Eye (tissue), 1 donor: Measurements from ENCODE around the gene DOCK9.
A peak's percentile ranks its signal among the peaks of the same experiment; 100 is the strongest.
"Not testable (repeated sequence)": the region's sequence is repeated elsewhere in the genome, so short reads cannot be mapped to it uniquely, and the experiment has no call there.

ENCODE experiments used
- DNase-seq: peaks from one replicate; pipeline ENCODE4 v3.0.0-alpha.2; 2015

Gene DOCK9

DNA sequence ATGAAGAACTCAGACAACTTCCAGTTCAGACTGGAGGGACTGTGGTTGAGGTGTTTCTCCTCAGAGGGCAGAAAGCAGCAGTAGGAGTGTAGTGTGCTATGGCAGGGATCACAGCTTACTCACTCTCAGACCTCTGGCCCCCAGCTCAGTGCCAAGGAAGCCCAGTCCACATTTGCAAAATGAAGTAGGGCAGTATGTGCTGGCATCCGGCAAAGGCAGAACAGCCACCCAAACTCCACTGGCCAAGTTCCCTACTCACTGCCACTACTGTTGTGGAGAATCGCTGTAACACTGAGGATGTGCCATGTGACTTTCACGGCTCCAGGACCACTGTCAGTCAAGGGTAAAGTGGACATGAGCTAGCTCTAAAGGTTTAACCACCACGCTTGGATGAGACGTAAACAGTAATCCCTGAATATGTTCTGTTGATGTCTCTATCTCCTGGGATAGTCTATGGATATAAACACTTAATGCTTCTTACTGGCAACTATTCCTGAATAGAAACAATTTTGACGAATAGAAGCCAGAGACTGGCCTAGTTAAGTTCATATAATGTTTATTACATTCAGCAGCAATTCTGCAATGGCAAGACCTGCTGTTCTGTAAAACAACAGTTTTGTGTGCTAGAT, 158.4 kb downstream of the DOCK9 start:
- DNase-seq, result no peak

DNA sequence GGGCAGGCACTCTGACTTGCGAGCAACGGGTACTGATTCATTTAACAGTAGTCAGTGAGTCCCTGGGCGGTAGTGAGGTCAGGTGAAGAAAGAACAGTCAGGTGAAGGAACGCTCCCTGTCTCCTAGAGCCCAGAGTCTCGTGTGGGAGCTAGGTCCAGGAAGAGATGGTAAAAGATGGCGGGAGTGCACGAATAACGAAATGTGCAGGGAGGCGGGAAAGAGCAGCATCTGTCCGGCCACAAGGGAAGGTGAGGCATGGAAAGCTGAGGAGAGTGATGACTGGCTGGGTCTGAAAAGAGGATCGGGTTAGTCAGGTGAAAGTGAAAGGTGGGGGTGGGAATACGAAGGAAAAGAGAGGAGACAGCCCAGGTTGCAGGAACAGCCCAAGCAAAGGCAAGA, 161.5 kb downstream of the DOCK9 start:
- DNase-seq, result no peak

DNA sequence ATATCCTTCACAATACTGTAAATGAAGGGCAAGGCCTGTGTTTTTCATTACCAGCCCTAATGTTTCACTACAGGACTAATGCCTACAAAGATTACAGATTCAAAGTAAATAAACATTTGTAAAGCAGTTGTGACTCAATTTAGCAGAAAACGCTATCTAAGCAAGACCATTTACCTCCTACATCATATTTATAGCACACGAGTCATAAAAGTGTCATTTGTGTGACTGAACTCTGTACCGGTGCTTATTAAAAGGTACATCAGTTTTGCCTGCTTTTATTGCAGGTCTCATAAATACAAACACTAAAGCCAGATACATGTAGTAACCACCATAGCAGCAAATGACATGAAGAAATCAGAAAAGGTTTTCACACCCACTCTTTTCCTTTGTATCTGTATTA, 163.9 kb downstream of the DOCK9 start:
- no peak for DNase-seq

DNA sequence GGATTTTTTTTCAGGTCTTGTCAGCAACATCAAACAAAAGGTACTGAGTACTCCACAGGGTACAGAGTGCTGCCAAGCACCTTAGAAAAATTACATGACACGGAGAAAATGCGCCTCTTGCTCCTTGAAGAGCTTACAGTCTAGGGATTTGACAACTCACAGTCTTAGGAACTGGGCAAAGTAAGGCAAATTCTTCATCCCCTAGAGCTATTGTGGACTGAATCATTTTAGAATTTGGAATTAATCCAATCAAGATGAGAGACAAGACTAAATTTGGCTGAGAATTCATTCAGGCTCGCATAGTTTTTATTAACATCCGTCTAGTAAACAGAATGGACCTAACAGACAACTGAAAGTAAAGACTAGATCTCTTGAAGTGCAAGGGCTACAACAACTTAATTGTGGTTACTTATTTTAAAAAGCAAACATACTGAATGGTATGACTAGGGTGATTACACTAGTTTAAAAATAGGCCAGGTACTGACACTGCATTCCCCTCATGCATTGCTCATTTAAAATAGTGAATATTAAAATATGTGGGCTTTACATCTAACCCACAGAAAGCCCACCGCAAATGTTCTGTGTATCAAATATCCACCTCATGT, 165.6 kb downstream of the DOCK9 start:
- DNase-seq, result not testable (repeated sequence)

DNA sequence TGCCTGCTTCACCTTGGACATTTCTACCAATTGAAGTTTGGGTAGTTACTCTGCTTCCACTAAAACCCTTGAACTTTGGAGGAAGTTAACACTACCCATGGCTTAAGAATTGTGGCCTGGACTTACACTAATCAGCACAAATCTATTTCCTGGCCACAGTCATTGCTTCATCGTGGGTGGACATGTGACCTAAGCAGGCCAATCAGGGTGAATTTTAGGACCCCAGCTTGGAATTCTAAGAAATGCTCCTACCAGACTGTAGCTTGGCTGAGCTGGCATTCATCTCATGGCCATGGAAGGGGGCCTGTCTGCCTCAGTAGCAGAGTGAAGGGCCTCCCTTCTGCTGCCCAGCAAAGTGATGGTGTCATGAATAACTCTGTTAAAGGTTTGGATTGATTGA, 167.1 kb downstream of the DOCK9 start:
- no peak for DNase-seq

DNA sequence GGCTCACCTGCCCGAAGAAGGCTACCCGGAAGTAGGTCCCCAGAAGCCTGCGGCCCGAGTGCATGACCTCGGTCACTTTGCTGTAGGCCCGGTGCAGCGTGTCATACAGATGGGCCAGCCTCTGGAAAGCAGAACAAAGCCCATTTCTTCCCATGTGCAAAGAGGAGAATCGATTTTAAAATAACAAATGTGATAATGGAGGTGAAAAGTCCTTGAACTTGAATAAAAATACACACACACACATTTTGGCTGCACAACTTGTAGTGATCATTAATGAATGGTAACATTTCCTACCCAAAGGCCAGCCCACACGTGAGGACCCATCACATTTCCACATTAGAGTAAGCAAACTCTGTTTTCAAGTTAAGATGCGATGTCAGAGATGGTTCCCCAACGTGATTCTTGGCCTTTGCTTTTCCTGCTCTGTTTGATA, 168.5 kb downstream of the DOCK9 start:
- no peak for DNase-seq

DNA sequence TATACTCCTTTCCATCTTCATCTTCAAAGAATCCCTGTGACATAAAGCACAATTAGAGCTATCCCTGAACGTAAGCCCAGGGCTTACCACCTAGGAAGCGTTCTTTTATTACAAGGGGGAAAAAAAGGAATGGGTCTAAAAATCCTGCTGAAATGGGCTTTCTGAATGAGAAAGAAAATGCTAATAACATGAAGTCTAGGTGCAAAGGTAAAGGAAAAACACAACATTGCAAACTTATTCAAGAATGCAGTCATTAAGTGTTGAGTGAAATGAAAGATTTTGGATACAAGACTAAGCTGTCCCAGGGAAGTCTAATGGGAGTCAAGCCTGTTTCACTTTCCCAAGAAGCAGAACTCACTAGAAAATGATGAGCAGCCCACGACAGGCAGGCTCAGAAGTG, 170.1 kb downstream of the DOCK9 start:
- DNase-seq, result no peak

DNA sequence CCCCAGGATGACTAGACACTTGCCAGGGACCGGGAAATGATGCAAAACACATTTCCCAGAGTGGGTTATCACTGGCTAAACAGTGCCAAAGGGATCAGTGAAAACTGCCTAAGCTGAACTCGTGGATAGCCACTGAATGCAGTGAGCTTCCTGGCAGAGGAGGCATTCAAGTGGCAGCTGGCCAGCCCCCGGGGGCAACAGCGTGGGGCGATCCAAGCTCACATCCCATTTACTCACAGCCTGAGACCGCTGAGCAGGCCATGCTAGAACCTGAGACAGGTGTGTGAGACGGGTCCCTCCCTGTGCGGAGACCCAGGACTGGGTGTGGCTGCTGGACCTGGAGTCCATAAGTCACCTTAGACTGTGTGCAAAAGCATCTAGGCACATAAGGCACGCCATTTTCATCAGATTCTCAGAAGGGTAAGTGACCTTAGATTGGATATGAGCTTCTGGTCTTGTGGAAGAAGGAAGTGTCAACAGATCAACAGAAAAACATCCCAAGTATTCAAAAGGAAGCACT, 173.5 kb downstream of the DOCK9 start:
- no peak for DNase-seq

DNA sequence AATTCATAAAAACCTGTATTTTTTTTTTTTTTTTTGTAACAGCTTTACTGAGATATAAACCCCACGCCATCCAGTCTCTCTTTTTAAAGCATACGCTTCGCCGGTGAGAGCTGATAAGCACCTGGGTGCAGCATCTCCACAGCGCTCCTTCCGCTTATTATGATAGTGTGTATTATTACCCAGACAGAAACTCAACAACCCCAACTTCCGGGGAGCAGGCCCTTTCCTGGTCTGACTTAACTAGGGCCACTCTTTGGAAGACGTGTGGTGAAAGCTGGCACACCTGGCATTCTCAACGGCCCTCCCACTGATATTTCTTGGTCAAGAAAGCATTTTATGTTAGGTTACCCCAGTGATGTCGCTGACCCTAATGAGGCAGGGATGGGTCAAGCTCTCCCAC, 173.9 kb downstream of the DOCK9 start:
- no peak for DNase-seq

DNA sequence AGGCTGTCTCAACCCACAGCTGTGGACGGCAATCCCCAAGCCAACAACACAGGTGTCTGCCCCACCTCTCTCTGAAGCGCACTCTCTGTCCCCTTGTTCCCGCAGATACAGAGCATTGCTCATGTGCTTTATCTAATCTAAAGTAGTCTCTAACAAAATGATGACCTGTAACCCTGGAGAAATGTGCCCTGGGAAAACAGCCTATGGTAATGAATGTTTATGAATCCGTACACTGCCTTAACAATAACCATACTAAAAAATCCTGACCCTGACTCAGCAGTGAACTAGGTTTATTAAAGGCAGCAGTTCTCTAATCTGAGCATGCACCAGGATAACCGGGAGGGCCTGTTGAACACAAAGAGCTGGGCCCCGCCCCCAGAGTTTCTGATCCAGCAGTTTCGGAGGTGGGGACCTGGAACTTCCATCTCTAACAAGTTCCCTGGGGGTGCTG, 174.7 kb downstream of the DOCK9 start:
- DNase-seq, result no peak

DNA sequence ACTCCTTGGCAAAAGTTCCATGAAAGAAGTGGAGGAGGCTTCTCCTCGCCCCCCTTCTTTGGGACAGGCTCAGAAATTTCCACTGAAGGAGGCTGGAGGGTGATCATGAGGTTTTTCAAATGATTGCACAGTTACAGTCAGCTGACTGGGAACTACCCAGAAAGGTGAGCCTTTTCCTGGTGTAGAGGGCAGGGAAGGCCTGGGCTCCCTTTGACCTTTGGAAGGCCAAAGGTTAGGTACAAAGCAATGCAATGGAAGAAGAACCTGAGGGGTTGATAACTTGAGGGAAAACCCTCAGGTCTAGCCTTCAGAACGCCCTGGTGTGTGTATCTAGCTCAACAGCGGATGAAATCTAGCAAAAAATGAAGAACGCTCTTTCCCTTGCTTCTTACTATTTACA, 175.3 kb downstream of the DOCK9 start:
- DNase-seq, result no peak

DNA sequence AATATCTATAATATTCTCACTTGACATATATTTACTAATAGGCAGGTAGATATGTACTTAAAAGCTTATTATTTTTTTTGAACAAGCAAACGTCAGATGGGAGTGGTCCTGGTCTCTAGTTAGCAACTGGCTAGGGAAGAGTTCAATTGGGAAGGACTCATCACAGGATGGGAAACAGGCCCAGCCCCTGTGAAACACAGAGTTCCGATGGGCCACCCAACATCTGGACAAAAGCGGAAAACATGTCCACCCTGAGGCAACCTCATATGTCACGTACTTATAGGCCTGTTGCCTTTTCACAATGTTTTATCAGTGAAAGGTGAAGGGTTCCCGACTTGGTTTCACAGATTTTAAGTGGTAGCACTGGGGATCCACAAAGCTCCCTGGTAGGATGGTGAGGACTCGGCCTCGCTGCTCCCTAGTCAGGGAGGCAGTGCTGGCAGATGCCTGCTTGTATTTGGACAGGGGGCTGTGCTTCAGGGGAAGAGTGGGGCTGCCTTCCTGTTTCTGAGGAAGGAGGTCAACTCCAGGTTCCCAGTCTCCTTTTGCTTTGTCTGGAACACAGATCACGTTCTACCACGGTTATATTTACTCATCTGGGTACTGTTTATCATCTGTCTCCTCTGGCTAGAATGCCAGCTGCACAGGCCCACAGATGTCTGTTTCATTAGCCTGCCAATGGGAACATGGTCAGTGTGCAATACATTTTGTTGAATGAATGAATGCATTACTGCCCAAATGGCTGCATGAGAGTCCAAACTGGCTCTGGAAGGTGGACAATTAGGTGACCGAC, 176.0 kb downstream of the DOCK9 start:
- no peak for DNase-seq

DNA sequence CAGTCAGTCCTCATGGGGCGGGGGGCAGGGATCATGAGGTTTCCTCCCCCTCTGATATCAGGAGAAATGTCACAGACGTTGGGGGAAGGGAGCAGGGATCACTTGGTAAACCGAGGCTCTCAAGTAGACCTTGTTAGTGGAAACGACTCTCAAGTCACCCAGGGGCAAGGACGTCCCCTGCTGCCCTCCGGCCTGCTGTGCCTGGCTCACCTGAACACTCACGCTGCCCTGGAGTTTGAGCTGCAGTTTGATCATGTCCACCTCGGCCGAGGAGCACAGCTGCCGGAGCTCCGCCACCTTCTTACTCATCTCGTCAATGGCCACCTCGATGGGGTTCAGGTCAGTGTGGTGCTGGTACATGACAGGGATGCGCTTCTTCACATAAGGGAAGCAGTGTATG, 177.8 kb downstream of the DOCK9 start:
- no peak for DNase-seq

DNA sequence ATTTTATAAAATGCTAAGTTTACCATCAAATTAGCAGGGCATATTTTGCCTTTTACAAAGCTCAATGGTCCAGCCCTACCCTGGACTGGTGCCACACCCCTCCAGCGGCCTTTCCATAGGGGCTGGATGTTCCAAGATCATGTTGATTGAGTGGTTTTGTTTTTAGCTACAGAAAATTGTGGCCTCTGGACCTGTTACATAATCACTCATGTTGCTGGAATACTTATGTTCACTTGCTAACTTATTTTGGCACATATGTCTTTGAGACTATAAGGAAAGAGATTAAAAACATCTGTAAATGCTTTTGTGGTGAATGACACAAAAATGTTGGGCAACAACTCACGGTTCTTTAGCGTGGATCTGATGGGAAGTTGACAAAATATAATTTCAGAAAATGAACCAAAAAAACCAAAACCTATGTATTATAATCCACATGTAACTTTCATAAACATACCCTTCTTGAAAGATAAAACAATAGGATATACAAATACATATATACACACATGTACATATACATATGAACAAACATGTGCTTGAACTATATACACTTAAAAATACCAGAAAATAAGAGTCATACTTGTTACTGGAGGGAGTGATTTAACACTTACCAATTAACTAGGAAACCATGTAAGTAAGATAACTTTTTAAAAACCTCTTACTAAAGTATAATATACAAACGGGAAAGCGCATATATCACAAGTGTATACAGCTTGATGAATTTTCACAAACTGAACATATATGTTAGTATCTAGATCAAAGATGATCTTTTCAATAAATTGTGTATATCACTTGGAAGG, 178.8 kb downstream of the DOCK9 start:
- DNase-seq, result peak; percentile 43

DNA sequence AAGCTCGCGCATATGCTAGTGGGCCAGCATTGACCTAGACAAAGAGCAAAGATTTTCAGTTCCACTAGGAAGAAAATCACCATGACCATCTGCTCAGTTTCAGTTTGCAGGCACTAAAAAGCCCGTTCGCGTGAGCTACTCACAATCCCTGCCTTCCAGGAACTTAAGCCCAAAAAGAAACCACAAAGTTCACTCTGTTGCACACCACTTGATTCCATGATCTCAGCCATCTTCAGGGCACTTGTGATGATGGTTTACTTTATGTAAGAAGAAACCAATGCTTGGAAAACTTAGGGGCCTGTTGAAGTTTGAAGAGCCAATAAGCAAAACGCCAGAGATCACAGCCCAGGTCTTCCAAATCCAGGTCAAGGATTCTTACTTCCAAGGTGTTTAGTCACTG, 180.4 kb downstream of the DOCK9 start:
- DNase-seq, result no peak

DNA sequence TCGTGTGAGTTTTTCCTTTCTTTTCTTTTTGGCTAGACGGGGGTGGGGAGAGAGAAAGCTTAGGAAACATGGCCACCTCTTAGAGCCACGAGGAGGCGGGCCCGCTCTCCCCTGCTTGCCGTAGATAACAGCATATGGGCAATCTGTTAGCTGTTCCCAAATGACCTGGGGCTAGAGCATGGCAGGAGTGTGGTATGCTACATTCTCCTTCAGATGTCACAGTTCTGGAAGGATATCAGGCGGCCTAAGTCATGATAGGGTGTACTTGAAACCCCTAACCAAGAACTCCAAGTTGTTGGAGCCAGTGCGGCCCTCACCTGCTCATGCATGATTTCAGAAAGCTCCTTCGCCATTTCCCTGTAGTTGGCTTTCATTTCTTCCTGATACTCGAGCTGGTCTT, 181.1 kb downstream of the DOCK9 start:
- no peak for DNase-seq

DNA sequence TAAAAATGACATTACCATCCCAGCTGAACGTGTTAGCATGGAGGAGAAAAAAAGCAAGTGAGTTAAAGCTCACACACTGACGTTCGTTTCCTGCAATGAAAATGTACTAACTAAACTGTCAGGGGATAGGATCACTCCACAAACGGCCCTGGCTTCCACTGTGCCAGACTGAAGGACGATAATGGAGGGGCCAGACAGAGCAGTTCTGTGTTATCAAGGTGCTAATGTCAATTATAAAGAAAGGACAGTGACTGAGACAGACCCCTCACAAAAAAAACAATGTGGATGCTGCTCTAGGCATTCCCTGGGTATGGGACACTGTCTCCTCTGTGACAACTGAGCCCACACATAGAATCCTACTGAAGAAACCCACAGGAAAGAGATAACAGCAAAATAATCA, 181.7 kb downstream of the DOCK9 start:
- no peak for DNase-seq

DNA sequence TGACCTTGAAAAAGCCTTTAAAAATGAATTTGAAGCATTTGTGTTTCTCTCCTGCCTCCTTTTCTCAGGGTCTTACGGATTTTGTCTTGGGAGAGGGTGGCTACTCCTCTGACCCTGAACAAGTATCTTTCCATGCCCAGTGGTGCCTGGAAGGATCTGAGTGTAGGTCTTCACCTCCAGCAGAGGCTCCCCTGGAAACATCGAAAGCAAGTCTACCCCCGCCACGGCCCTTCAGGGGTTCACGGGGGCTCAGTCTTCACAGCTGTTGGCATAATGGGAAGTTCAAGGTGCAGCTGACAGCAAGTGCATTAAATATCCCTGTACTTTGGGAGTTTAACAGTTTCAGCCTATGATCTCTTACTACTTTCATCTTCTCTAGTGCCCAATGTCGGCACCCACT, 182.6 kb downstream of the DOCK9 start:
- no peak for DNase-seq

DNA sequence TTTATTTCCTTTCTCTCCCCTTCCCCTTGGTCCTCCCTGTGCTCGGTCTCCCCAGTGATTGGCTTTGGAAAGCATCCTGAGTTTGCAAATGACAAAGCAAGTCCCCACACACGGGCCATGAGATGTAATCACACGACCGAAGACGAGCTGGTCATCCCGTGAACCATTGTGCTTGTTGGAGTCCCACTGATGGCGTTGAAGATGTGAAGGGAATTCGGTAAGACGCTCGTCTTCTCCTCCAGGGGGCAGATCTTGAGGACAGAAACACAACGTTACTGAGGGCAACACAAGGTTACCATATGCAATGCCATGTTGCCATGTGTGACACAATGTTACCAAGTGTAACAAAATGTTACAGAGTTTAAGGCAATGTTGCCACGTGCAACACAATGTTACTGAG, 183.4 kb downstream of the DOCK9 start:
- DNase-seq, result no peak

DNA sequence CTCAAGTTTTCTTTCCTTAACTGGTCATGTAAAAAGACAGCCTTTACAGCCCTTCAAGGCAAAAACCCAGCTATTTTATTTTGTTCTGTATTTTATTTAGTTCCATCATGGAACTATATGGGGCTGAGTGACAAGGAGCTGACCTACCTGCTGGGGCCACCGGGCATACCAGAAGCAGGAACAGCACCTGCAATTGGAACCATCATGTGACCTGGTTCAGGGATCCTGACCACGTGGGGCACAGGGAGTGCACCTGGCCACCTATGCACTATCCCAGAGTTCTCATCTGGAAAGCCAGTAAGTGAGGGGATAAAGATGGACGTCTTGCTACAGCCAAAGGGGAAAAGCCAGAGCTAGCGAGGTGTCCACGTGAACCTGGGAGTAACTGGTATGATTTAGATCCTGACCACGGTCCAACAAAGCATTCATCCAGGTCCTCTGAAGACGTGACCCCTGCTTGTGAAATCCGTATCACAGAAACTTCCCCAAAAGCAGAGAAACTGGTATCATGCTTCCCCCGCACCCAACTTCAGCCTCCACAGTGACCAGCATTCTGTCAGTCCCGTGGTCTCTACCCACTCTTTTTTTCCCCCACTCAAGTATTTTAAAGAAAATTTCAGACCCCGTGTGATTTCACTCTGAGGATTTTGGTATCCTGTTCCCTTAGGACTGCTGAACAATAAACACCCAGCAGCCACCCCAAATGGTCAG, 184.9 kb downstream of the DOCK9 start:
- DNase-seq, result no peak

DNA sequence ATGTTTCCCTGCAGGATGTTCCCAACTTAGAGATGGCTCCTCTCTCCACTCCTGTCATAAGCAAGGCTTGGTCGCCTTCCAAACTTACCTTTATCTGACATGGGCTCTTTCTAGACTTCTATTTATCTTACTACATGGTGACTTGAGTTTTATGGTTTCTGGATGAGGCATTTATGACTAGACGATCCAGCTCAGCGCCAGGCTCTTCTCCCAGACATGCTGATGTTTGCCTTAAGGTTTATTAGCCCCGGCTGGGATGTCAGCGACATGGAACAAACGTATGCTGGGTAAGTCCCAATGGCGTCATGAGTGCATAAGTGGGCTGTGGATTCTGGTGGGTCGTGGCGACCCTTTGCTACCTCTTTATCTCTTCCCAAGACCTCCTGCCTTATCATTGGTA, 185.5 kb downstream of the DOCK9 start:
- DNase-seq, result no peak

DNA sequence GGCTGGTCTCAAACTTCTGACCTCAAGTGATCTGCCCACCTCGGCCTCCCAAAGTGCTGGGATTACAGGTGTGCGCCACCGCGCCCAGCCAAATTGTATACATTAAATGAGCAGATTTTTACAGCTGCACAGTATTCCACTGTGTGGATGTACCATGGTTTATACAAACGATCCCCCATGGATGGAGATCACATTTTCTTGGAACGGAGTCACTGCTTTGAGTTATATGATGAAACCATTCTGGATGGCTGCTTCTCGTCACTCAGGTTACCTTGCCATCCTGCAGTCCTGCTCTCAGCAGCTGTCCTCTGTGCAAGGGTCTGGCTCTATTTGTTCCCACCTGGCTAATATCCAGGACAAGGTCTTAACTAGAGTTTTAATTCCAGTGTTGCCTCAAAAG, 186.3 kb downstream of the DOCK9 start:
- DNase-seq, result no peak

DNA sequence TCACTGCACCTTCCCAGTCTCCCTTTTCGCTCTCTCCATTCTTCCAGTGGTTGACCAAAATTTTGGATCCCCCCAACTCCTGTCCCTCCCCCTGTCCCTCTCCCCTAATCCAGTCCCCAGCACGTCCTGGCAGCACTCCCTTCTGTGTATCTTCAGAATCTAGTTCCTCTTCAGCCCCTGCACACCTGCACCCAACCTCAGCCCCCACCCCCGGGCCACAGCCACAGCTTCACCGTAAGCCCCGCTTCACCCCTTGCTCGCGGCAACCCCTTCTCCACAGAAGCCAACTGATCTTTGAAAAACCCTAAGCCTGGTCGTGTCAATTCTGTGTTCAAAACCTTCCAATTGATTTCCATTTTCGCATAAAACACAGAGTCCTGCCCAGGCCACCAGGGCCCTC, 189.9 kb downstream of the DOCK9 start:
- no peak for DNase-seq
